Motor neuron (in vitro differentiated cells): ENCODE measurements around the gene ZCWPW1. TPM values are rescaled to one million over a fixed set of nuclear protein-coding genes. Genes with fewer than 3 reads are reported as not detected.
"Not testable (repeated sequence)": the region's sequence is repeated elsewhere in the genome, so short reads cannot be mapped to it uniquely, and the experiment has no call there.

Source experiments
- ATAC-seq, 8 experiments: fragments of 200-7000 bp; cut with Tn5 transposase; replicated peaks in 6 of 8; 2 replicates each; pipeline ENCODE4 v1.8.0; 2021; ENCODE audit warnings: mild to moderate bottlenecking in 8 of 8, moderate library complexity in 8 of 8
- H3K27ac ChIP-seq, 2 donors: fragments of 250-450 bp; sonication (Bioruptor Pico); 2 replicates each; pipeline ENCODE4 v1.9.0; 2021; ENCODE audit warnings: antibody characterized with exemption in 2 of 2, mild to moderate bottlenecking in 2 of 2, moderate library complexity in 1 of 2
- H3K4me1 ChIP-seq, 2 donors: fragments of 250-450 bp; sonication (Bioruptor Pico); replicated peaks in 1 of 2; 2 replicates each; pipeline ENCODE4 v1.6.1; 2021; ENCODE audit warnings: antibody characterized with exemption in 2 of 2, mild to moderate bottlenecking in 2 of 2, moderate library complexity in 1 of 2
- H3K4me3 ChIP-seq, 5 donors: fragments of 250-450 bp; sonication (Bioruptor Pico); 2 replicates each; pipeline ENCODE4 v1.9.0; 2021; ENCODE audit warnings: antibody characterized with exemption in 5 of 5, mild to moderate bottlenecking in 5 of 5, moderate library complexity in 4 of 5
- WGBS, 10 experiments: fragments of 450-650 bp; shearing (Covaris generic); methylation state at CpG; one replicate each; pipeline ENCODE4 v1.0.0; 2022; 5-methylcytosine and 5-hydroxymethylcytosine counted together
- in situ Hi-C, 9 experiments: fragments of 400-800 bp; cut with MboI; loops; one replicate each; pipeline ENCODE4 v1.15.0; 2021; ENCODE audit warnings: low sequenced_read_pairs in 9 of 9, low pct_unique_long_range_greater_than_20kb in 2 of 9; ENCODE audit not compliant: unreplicated experiment in 9 of 9
- total RNA-seq, 8 experiments: library from RNA; unstranded; fragments of 300-600 nt; gene quantifications; 2 replicates each; pipeline versions ENCODE4 v1.2.3 to v1.2.4, GENCODE V29; 2022

Gene ZCWPW1
- total RNA-seq, 8 experiments from 2014 or later: 2.2 to 12.3 (median 3.5) TPM

- Histone ChIP-seq H3K4me1 (peaks cover 4 to 17% of the 10 kb centered on the region in 2 donors), H3K4me3 (no peak overlapping the region), H3K27ac (no peak overlapping the region)
- 0 to 97% (median 90%) methylated on average over 1 to 10 of the region's 13 CpGs; no CpG with 5 or more reads in 2 of the 10 experiments for WGBS, 10 experiments
- ATAC-seq: no peak
- in situ Hi-C loops: no loop called here
Measured at GRCh38 chr7:100449190-100449795, 20.8 kb upstream of the ZCWPW1 start.

GRCh38 chr7:100447363-100447762 is 18.9 kb upstream of the ZCWPW1 start:
- H3K4me1 ChIP-seq: peaks cover 5 to 20% of the 10 kb centered on the region in 2 donors
- H3K27ac ChIP-seq, ATAC-seq, in situ Hi-C loops, H3K4me3 ChIP-seq: not testable (repeated sequence)
- 95 to 100% (median 100%) methylated on average over 1 to 8 of the region's 8 CpGs; no CpG with 5 or more reads in 5 of the 10 experiments for WGBS, 10 experiments

- Histone ChIP-seq H3K4me3 (no peak overlapping the region), H3K4me1 (peaks cover 5 to 20% of the 10 kb centered on the region in 2 donors), H3K27ac (no peak overlapping the region)
- 13 to 100% (median 65%) methylated on average over 1 to 2 of the region's 2 CpGs; no CpG with 5 or more reads in 4 of the 10 experiments for WGBS, 10 experiments
- in situ Hi-C loops: no loop called here
- ATAC-seq: peak in 1 of 8 experiments; percentile 30
Measured at GRCh38 chr7:100446040-100446439, 17.5 kb upstream of the ZCWPW1 start.

GRCh38 chr7:100444311-100445278 is 16.1 kb upstream of the ZCWPW1 start:
- peak overlapping the region in 1 of 2 donors; percentile 71 for H3K27ac ChIP-seq
- 40 to 75% (median 62%) methylated on average over 1 to 6 of the region's 14 CpGs; no CpG with 5 or more reads in 3 of the 10 experiments for WGBS, 10 experiments
- ATAC-seq: peak in 7 of 8 experiments; percentile 12 to 62 (median 48)
- no peak overlapping the region for H3K4me3 ChIP-seq
- in situ Hi-C loops: no loop called here
- peaks cover 5 to 17% of the 10 kb centered on the region in 2 donors for H3K4me1 ChIP-seq

GRCh38 chr7:100443096-100443840 is 14.8 kb upstream of the ZCWPW1 start:
- no peak for ATAC-seq
- Histone ChIP-seq H3K4me3 (no peak overlapping the region), H3K27ac (no peak overlapping the region), H3K4me1 (peaks cover 5 to 17% of the 10 kb centered on the region in 2 donors)
- in situ Hi-C loops: no loop called here
- WGBS, 10 experiments: 88 to 100% (median 92%) methylated on average over 1 to 5 of the region's 9 CpGs; no CpG with 5 or more reads in 5 of the 10 experiments

- in situ Hi-C loops: no loop called here
- H3K4me3 ChIP-seq: no peak overlapping the region
- peaks cover 8 to 18% of the 10 kb centered on the region in 2 donors for H3K4me1 ChIP-seq
- H3K27ac ChIP-seq: no peak overlapping the region
- ATAC-seq: no peak
- 79 to 100% (median 97%) methylated on average over 2 to 6 of the region's 11 CpGs; no CpG with 5 or more reads in 5 of the 10 experiments for WGBS, 10 experiments
Measured at GRCh38 chr7:100441641-100442535, 13.4 kb upstream of the ZCWPW1 start.

GRCh38 chr7:100439244-100439643 is 10.7 kb upstream of the ZCWPW1 start:
- H3K27ac ChIP-seq, in situ Hi-C loops: not testable (repeated sequence)
- WGBS, 10 experiments: 38 to 100% (median 94%) methylated on average over 1 to 6 of the region's 7 CpGs; no CpG with 5 or more reads in 2 of the 10 experiments

GRCh38 chr7:100438731-100439130 is 10.2 kb upstream of the ZCWPW1 start:
- 82 to 100% (median 90%) methylated on average over 2 to 6 of the region's 8 CpGs; no CpG with 5 or more reads in 3 of the 10 experiments for WGBS, 10 experiments
- H3K4me1 ChIP-seq: peaks cover 12 to 13% of the 10 kb centered on the region in 2 donors
- in situ Hi-C loops, ATAC-seq, H3K4me3 ChIP-seq, H3K27ac ChIP-seq: not testable (repeated sequence)

More at GRCh38 chr7:100439244-100439643, 10.7 kb upstream of the ZCWPW1 start:
- ATAC-seq, H3K4me3 ChIP-seq: not testable (repeated sequence)
- H3K4me1 ChIP-seq: peaks cover 13 to 16% of the 10 kb centered on the region in 2 donors

GRCh38 chr7:100438172-100438571 is 9.7 kb upstream of the ZCWPW1 start:
- no peak overlapping the region for H3K27ac ChIP-seq

GRCh38 chr7:100437150-100438100 is 8.9 kb upstream of the ZCWPW1 start:
- in situ Hi-C loops: no loop called here
- no peak for ATAC-seq
- peak overlapping the region in 1 of 5 donors; percentile 87 for H3K4me3 ChIP-seq
- H3K4me1 ChIP-seq: peaks cover 12 to 14% of the 10 kb centered on the region in 2 donors
- H3K27ac ChIP-seq: peak overlapping the region; percentile 66 to 88
- WGBS, 10 experiments: 57 to 100% (median 91%) methylated on average over 1 to 8 of the region's 28 CpGs; no CpG with 5 or more reads in 1 of the 10 experiments

More at GRCh38 chr7:100438172-100438571, 9.7 kb upstream of the ZCWPW1 start:
- in situ Hi-C loops: no loop called here
- 29 to 80% (median 69%) methylated on average over 1 to 2 of the region's 2 CpGs for whole genome bisulfite sequencing, 10 experiments
- no peak for ATAC-seq
- H3K4me3 ChIP-seq: no peak overlapping the region
- H3K4me1 ChIP-seq: peaks cover 12 to 13% of the 10 kb centered on the region in 2 donors
